ENCODE measurements around the gene IL17RE.

Gene IL17RE

DNA sequence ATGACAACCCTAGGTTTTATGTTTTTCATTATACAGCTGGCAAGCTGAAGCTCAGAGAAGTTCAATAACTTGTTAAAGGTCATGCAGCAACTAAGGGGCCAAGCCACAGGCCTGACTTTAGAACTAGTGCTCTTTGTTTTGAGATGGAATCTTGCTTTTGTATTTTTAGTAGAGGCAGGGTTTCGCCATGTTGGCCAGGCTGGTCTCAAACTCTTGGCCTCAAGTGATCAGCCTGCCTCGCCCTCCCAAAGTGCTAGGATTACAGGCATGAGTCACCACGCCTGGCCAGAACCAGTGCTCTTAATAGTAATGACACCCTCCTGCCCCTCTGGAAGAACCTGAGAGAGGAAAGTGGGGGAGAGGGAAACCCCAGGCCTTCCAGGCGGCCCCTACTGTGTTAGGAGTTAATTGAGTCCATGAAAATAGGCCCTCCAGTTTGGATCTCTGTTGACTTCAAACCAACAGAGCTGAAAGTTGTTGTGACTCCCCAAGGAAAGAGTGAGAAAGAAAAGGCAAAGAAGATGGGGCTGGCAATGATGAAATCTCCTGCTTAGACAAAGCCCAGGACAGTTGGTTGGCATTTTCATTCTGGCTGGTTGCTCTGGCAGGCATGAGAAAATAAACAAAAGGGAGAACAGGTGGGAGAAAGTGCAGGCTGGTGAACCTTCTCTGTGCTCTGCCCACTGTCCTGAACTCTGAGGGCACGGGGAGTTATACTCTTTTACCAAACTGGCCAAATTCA, 53.1 kb downstream of the IL17RE start:
- DNase-seq = peak; percentile 34

DNA sequence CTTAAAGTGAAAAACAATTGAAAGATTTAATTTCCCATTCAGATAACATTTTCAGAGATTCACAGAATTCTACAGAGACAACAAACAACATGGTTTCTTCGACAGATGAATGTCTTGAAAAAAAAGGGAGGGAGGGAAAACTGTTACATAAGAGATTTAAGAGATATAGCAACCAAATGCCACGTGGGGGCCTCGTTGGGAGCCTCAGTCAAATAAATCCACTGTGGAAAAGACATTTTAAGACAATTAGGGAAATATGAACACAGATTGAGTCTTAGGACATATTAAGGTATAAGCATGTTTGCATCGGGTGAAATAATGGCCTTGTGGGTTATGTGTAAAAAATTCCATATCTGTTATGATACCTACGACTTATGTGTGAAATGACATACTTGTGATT, 54.6 kb downstream of the IL17RE start:
- no peak for DNase-seq

DNA sequence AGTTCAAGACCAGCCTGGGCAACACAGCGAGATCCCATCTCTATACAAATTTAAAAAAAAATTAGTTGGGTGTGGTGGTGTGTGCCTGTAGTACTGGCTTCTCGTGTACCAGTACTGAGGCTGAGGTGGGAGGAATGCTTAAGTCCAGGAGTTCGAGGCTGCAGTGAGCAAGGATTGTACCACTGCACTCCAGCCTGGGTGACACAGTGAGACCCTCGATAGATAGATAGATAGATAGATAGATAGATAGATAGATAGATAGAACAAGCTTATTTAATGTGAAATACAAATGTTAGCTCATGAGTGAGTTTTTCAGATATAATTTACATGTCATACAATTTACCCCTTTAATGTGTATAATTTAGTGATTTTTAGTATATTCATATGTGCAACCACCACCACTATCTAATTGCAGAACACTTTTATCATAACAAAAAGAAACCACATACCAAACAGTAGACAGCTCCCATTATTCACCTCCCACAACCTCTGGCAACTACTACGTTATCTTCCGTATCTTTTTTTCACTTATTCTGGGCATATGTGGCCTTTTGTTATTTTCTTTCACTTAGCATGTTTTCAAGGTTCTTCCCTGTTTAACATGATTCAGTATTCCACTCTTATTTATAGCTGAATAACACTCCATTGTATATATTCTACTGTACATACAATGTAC, 62.7 kb downstream of the IL17RE start:
- peak; percentile 27 for DNase-seq
